SU-DHL-6 (cell line): ENCODE results near the gene AP3D1.

ENCODE experiments used
- CTCF ChIP-seq: fragments of 200-600 bp; sonication (generic); IDR thresholded peaks from one replicate; pipeline ENCODE4 v1.5.1; 2017; ENCODE audit warnings: antibody characterized with exemption, mild to moderate bottlenecking, low read length, moderate library complexity; ENCODE audit not compliant: insufficient read depth, poor library complexity, severe bottlenecking
- EZH2phosphoT487 ChIP-seq: fragments of 200-600 bp; sonication (generic), shearing (Covaris generic); conservative IDR thresholded peaks from 2 replicates; pipeline ENCODE4 v1.6.1; 2018; ENCODE audit warnings: mild to moderate bottlenecking, antibody characterized with exemption, low read length, moderate library complexity, mixed read lengths

- TF ChIP-seq CTCF (no peak), EZH2phosphoT487 (no peak)
These were observed 36.0 kb downstream of the AP3D1 start for GRCh38 chr19:2115324-2115723.
